Activated CD4-positive, alpha-beta T cell treated with anti-CD3 and anti-CD28 coated beads, Interleukin-10, Interleukin-2, amounts not matched to agents 100 ng/mL and 50 ng/mL, durations not matched to agents 16 hours and 8 hours (primary cell): ENCODE measurements around the gene ATXN10.

Experiments
- DNase-seq: peaks from one replicate; pipeline ENCODE4 v3.0.0-alpha.2; 2020

ATXN10 gene

GRCh38 chr22:45763236-45763624 lies 91.6 kb downstream of the ATXN10 start:
- no peak for DNase-seq

- no peak for DNase-seq
Measured at GRCh38 chr22:45768490-45768889, 96.9 kb downstream of the ATXN10 start.

GRCh38 chr22:45769569-45770210 lies 98.1 kb downstream of the ATXN10 start:
- no peak for DNase-seq

GRCh38 chr22:45770506-45770905 lies 98.9 kb downstream of the ATXN10 start:
- no peak for DNase-seq

- DNase-seq, result no peak
Measured at GRCh38 chr22:45771057-45771456, 99.4 kb downstream of the ATXN10 start.

GRCh38 chr22:45771711-45772110 lies 100.1 kb downstream of the ATXN10 start:
- DNase-seq, result no peak

GRCh38 chr22:45772743-45773142 lies 101.1 kb downstream of the ATXN10 start:
- DNase-seq, result no peak

GRCh38 chr22:45774001-45774670 lies 102.5 kb downstream of the ATXN10 start:
- DNase-seq, result no peak

- DNase-seq, result no peak
Measured at GRCh38 chr22:45775062-45775461, 103.4 kb downstream of the ATXN10 start.

GRCh38 chr22:45775569-45776312 lies 104.1 kb downstream of the ATXN10 start:
- DNase-seq, result no peak

GRCh38 chr22:45776313-45776585 lies 104.6 kb downstream of the ATXN10 start:
- no peak for DNase-seq

- no peak for DNase-seq
Measured at GRCh38 chr22:45777046-45777851, 105.6 kb downstream of the ATXN10 start.

- DNase-seq, result no peak
Measured at GRCh38 chr22:45777852-45778375, 106.3 kb downstream of the ATXN10 start.

GRCh38 chr22:45781459-45781858 lies 109.8 kb downstream of the ATXN10 start:
- no peak for DNase-seq

GRCh38 chr22:45781966-45782365 lies 110.3 kb downstream of the ATXN10 start:
- no peak for DNase-seq

GRCh38 chr22:45783021-45783420 lies 111.4 kb downstream of the ATXN10 start:
- DNase-seq, result no peak

- DNase-seq, result no peak
Measured at GRCh38 chr22:45783690-45784089, 112.1 kb downstream of the ATXN10 start.

- DNase-seq, result no peak
Measured at GRCh38 chr22:45784357-45785277, 113.0 kb downstream of the ATXN10 start.

- DNase-seq, result no peak
Measured at GRCh38 chr22:45785458-45785857, 113.8 kb downstream of the ATXN10 start.

- no peak for DNase-seq
Measured at GRCh38 chr22:45786726-45787125, 115.1 kb downstream of the ATXN10 start.

GRCh38 chr22:45787759-45788158 lies 116.1 kb downstream of the ATXN10 start:
- no peak for DNase-seq

GRCh38 chr22:45788522-45788921 lies 116.9 kb downstream of the ATXN10 start:
- DNase-seq, result no peak
